Stimulated activated naive CD8-positive, alpha-beta T cell treated with anti-CD3 and anti-CD28 coated beads, Interleukin-15, Interleukin-2, amounts not matched to agents 100 ng/mL and 50 ng/mL, for 24 hours (primary cell): ENCODE data around the gene GSC.
"Not testable (repeated sequence)": the region's sequence is repeated elsewhere in the genome, so short reads cannot be mapped to it uniquely, and the experiment has no call there.

Experiments used
- H3K27ac Mint-ChIP-seq: one replicate; pipeline ENCODE4 v1.8.0; 2021; ENCODE audit warnings: mild to moderate bottlenecking, mixed read lengths
- H3K27me3 Mint-ChIP-seq: one replicate; pipeline ENCODE4 v1.8.0; 2021; ENCODE audit warnings: mixed read lengths
- H3K36me3 Mint-ChIP-seq: one replicate; pipeline ENCODE4 v1.8.0; 2021; ENCODE audit warnings: low read depth, mixed read lengths
- H3K4me1 Mint-ChIP-seq: one replicate; pipeline ENCODE4 v1.8.0; 2021; ENCODE audit warnings: low read depth, mixed read lengths
- H3K4me3 Mint-ChIP-seq: one replicate; pipeline ENCODE4 v1.8.0; 2021; ENCODE audit warnings: mild to moderate bottlenecking, mixed read lengths
- H3K9me3 Mint-ChIP-seq: one replicate; pipeline ENCODE4 v1.8.0; 2021; ENCODE audit warnings: mixed read lengths

Gene GSC

DNA sequence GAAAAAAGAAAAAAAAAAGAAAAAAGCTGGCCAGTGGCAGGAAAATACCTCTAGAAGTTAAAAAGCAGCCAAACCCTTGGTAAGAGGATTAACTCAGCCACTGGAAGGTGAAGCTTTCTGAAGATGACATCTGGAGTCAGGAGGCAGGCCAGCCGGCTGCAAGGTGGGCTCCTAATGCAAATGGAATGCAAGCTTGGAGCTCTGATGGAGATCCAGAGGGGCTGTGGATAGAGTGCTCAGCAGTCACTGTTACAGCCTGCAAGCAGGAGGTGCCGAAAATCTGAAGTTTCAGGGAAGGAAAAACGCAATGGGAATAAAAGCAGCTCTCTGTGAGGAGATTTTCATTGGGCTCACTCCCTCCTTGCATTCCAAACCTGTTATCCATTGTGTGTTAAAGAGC is 41.0 kb downstream of the GSC start:
- Mint-ChIP-seq H3K27ac (no peak overlapping the region), H3K36me3 (no peaks in the 10 kb centered on the region), H3K9me3 (no peaks in the 10 kb centered on the region), H3K4me3 (no peak overlapping the region), H3K4me1 (no peaks in the 10 kb centered on the region), H3K27me3 (peaks cover 8% of the 10 kb centered on the region)

- not testable (repeated sequence) for H3K36me3 Mint-ChIP-seq, H3K4me1 Mint-ChIP-seq, H3K9me3 Mint-ChIP-seq, H3K27me3 Mint-ChIP-seq, H3K4me3 Mint-ChIP-seq, H3K27ac Mint-ChIP-seq
Measured at GRCh38 chr14:94728440-94728839, 41.5 kb downstream of the GSC start.

GRCh38 chr14:94726649-94727048 is 43.3 kb downstream of the GSC start:
- not testable (repeated sequence) for H3K27me3 Mint-ChIP-seq, H3K27ac Mint-ChIP-seq, H3K36me3 Mint-ChIP-seq, H3K4me3 Mint-ChIP-seq, H3K4me1 Mint-ChIP-seq, H3K9me3 Mint-ChIP-seq

DNA sequence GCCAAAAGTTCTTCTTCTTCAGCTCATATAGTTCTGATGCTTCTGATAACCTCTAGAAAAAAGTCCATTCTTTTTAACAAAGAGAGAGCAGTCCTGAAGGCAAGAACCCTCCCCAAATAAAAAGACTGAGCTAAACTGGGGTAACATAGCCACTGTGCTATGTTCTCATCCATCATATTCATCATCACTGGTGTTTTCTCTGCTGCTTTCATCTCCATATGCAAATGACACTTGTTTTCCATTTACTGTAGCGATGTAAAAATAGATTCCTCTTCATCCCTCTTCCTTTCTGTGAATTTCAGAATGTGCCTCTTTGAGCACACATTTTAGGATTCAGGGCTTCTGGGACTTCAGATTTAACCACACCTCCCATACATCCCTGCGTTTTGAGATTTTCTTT is 44.9 kb downstream of the GSC start:
- no peaks in the 10 kb centered on the region for H3K9me3 Mint-ChIP-seq
- H3K4me1 Mint-ChIP-seq: no peaks in the 10 kb centered on the region
- H3K36me3 Mint-ChIP-seq: no peaks in the 10 kb centered on the region
- no peak overlapping the region for H3K4me3 Mint-ChIP-seq
- peaks cover under 1% of the 10 kb centered on the region for H3K27me3 Mint-ChIP-seq
- H3K27ac Mint-ChIP-seq: no peak overlapping the region

GRCh38 chr14:94722397-94722796 is 47.5 kb downstream of the GSC start:
- no peak overlapping the region for H3K27ac Mint-ChIP-seq
- no peaks in the 10 kb centered on the region for H3K27me3 Mint-ChIP-seq
- H3K4me1 Mint-ChIP-seq: no peaks in the 10 kb centered on the region
- H3K4me3 Mint-ChIP-seq: no peak overlapping the region
- H3K9me3 Mint-ChIP-seq: no peaks in the 10 kb centered on the region
- H3K36me3 Mint-ChIP-seq: no peaks in the 10 kb centered on the region
